Measurements from ENCODE around the gene CRTC3. TPM values are rescaled to one million over a fixed set of nuclear protein-coding genes. Genes with fewer than 3 reads are reported as not detected.

CRTC3 gene
- total RNA-seq, 4 donors from 2014 or later: 46.4 to 66.8 (median 59.8) TPM

GRCh38 chr15:90531147-90531546, 1.4 kb downstream of the CRTC3 start:
- TF ChIP-seq POLR2A (IDR thresholded peaks at IDR 0.05; ENCODE audit: low read depth) (no peak), CTCF (IDR thresholded peaks at IDR 0.05) (no peak), POLR2AphosphoS5 (IDR thresholded peaks at IDR 0.05) (no peak), EP300 (IDR thresholded peaks at IDR 0.05) (no peak)
- H3K4me1 ChIP-seq: peaks cover 52 to 66% (median 61%) of the 10 kb centered on the region in 4 donors
- peak overlapping the region; percentile 92 to 95 (median 94) for H3K27ac ChIP-seq (replicated peaks in 1 of 4)
- H3K9me3 ChIP-seq: no peaks in the 10 kb centered on the region
- no peaks in the 10 kb centered on the region for H3K36me3 ChIP-seq
- H3K4me3 ChIP-seq: peak overlapping the region; percentile 84 to 93 (median 90)
- H3K27me3 ChIP-seq: no peaks in the 10 kb centered on the region
- no peak for DNase-seq (ENCODE audit: extremely low spot score)
- 21% methylated on average over 4 of the region's 4 CpGs for WGBS
- intact Hi-C loops (cut with DNase I): loop anchor here (5.0 kb wide), 1 partner anchor 66 kb away; no protein-coding TSS in a partner anchor

- Histone ChIP-seq H3K9me3 (no peaks in the 10 kb centered on the region), H3K27me3 (no peaks in the 10 kb centered on the region), H3K4me3 (no peak overlapping the region), H3K36me3 (peaks cover 0 to 10% (median 3%) of the 10 kb centered on the region in 4 donors), H3K4me1 (peaks cover 68 to 88% (median 83%) of the 10 kb centered on the region in 4 donors), H3K27ac (replicated peaks in 1 of 4) (peak overlapping the region; percentile 6 to 59 (median 46))
- intact Hi-C loops (cut with DNase I): no loop called here
- WGBS: 76% methylated on average over 5 of the region's 5 CpGs
- DNase-seq (ENCODE audit: extremely low spot score): no peak
- TF ChIP-seq EP300 (IDR thresholded peaks at IDR 0.05) (no peak), POLR2A (IDR thresholded peaks at IDR 0.05; ENCODE audit: low read depth) (no peak), POLR2AphosphoS5 (IDR thresholded peaks at IDR 0.05) (no peak), CTCF (IDR thresholded peaks at IDR 0.05) (no peak)
Observed at GRCh38 chr15:90535254-90535653, 5.5 kb downstream of the CRTC3 start.

- H3K27me3 ChIP-seq: no peaks in the 10 kb centered on the region
- H3K36me3 ChIP-seq: peaks cover 0 to 33% (median 12%) of the 10 kb centered on the region in 4 donors
- no peak for DNase-seq (ENCODE audit: extremely low spot score)
- no peaks in the 10 kb centered on the region for H3K9me3 ChIP-seq
- peaks cover 34 to 46% (median 43%) of the 10 kb centered on the region in 4 donors for H3K4me1 ChIP-seq
- H3K4me3 ChIP-seq: no peak overlapping the region
- no peak overlapping the region for H3K27ac ChIP-seq (replicated peaks in 1 of 4)
- intact Hi-C loops (cut with DNase I): no loop called here
- WGBS: 84% methylated on average over 10 of the region's 10 CpGs
- TF ChIP-seq POLR2AphosphoS5 (IDR thresholded peaks at IDR 0.05) (no peak), EP300 (IDR thresholded peaks at IDR 0.05) (no peak), CTCF (IDR thresholded peaks at IDR 0.05) (no peak), POLR2A (IDR thresholded peaks at IDR 0.05; ENCODE audit: low read depth) (no peak)
Observed at GRCh38 chr15:90539789-90540188, 10.1 kb downstream of the CRTC3 start.

GRCh38 chr15:90540768-90541167, 11.0 kb downstream of the CRTC3 start:
- no peaks in the 10 kb centered on the region for H3K27me3 ChIP-seq
- TF ChIP-seq CTCF (IDR thresholded peaks at IDR 0.05): no peak
- TF ChIP-seq POLR2AphosphoS5 (IDR thresholded peaks at IDR 0.05): no peak
- TF ChIP-seq POLR2A (IDR thresholded peaks at IDR 0.05; ENCODE audit: low read depth): no peak
- no peak for TF ChIP-seq EP300 (IDR thresholded peaks at IDR 0.05)
- H3K27ac ChIP-seq (replicated peaks in 1 of 4): no peak overlapping the region
- H3K4me1 ChIP-seq: peaks cover 24 to 36% (median 33%) of the 10 kb centered on the region in 4 donors
- DNase-seq (ENCODE audit: extremely low spot score): no peak
- H3K9me3 ChIP-seq: no peaks in the 10 kb centered on the region
- no peak overlapping the region for H3K4me3 ChIP-seq
- peaks cover 0 to 33% (median 12%) of the 10 kb centered on the region in 4 donors for H3K36me3 ChIP-seq
- 80% methylated on average over 3 of the region's 3 CpGs for WGBS
- intact Hi-C loops (cut with DNase I): no loop called here

- H3K27ac ChIP-seq (replicated peaks in 1 of 4): no peak overlapping the region
- TF ChIP-seq POLR2AphosphoS5 (IDR thresholded peaks at IDR 0.05) (no peak), POLR2A (IDR thresholded peaks at IDR 0.05; ENCODE audit: low read depth) (no peak), EP300 (IDR thresholded peaks at IDR 0.05) (no peak), CTCF (IDR thresholded peaks at IDR 0.05) (no peak)
- no peaks in the 10 kb centered on the region for H3K9me3 ChIP-seq
- H3K36me3 ChIP-seq: peaks cover 0 to 33% (median 13%) of the 10 kb centered on the region in 4 donors
- 88% methylated on average over 7 of the region's 7 CpGs for WGBS
- no peak for DNase-seq (ENCODE audit: extremely low spot score)
- no peaks in the 10 kb centered on the region for H3K27me3 ChIP-seq
- intact Hi-C loops (cut with DNase I): no loop called here
- H3K4me1 ChIP-seq: peaks cover 0 to 9% (median 0%) of the 10 kb centered on the region in 4 donors
- no peak overlapping the region for H3K4me3 ChIP-seq
Observed at GRCh38 chr15:90545095-90545494, 15.4 kb downstream of the CRTC3 start.

Data from esophagus muscularis mucosa (tissue), 4 donors.